ENCODE results near the gene MDFIC. TPM values are rescaled to one million over a fixed set of nuclear protein-coding genes. Genes with fewer than 3 reads are reported as not detected.
"Not testable (repeated sequence)": the region's sequence is repeated elsewhere in the genome, so short reads cannot be mapped to it uniquely, and the experiment has no call there.

Gene MDFIC
- polyA plus RNA-seq (2012; ENCODE audit: insufficient read depth, insufficient read length) = 9.1 TPM

- no peak within 1 kb of the TSS for H3K4me3 ChIP-seq (ENCODE audit: low read length)
- no peak for DNase-seq (ENCODE audit: low read depth, low spot score)
Observed at GRCh38 chr7:114922026-114922651, at the start of gene MDFIC. Gene MDFIC (plus strand): TSS chr7:114922094. CDS start chr7:114923034, 940 bp downstream.

- no peak for DNase-seq (ENCODE audit: low read depth, low spot score)
- no peak overlapping the region for H3K4me3 ChIP-seq (ENCODE audit: low read length)
Observed at GRCh38 chr7:114874170-114874569, 47.7 kb upstream of the MDFIC start.

GRCh38 chr7:114875186-114875585 lies 46.7 kb upstream of the MDFIC start:
- no peak for DNase-seq (ENCODE audit: low read depth, low spot score)

GRCh38 chr7:114879554-114879953 lies 42.3 kb upstream of the MDFIC start:
- no peak overlapping the region for H3K4me3 ChIP-seq (ENCODE audit: low read length)
- DNase-seq (ENCODE audit: low read depth, low spot score) = no peak

More at GRCh38 chr7:114875186-114875585, 46.7 kb upstream of the MDFIC start:
- no peak overlapping the region for H3K4me3 ChIP-seq (ENCODE audit: low read length)

GRCh38 chr7:114885836-114886235 lies 36.1 kb upstream of the MDFIC start:
- no peak overlapping the region for H3K4me3 ChIP-seq (ENCODE audit: low read length)
- no peak for DNase-seq (ENCODE audit: low read depth, low spot score)

GRCh38 chr7:114886241-114886640 lies 35.7 kb upstream of the MDFIC start:
- DNase-seq (ENCODE audit: low read depth, low spot score) = no peak
- H3K4me3 ChIP-seq (ENCODE audit: low read length) = no peak overlapping the region

- not testable (repeated sequence) for H3K4me3 ChIP-seq (ENCODE audit: low read length); DNase-seq (ENCODE audit: low read depth, low spot score)
Observed at GRCh38 chr7:114889116-114889515, 32.8 kb upstream of the MDFIC start.

- no peak for DNase-seq (ENCODE audit: low read depth, low spot score)
- H3K4me3 ChIP-seq (ENCODE audit: low read length) = no peak overlapping the region
Observed at GRCh38 chr7:114889646-114890285, 32.1 kb upstream of the MDFIC start.

- H3K4me3 ChIP-seq (ENCODE audit: low read length) = no peak overlapping the region
- no peak for DNase-seq (ENCODE audit: low read depth, low spot score)
Observed at GRCh38 chr7:114890561-114890960, 31.3 kb upstream of the MDFIC start.

- no peak overlapping the region for H3K4me3 ChIP-seq (ENCODE audit: low read length)
- DNase-seq (ENCODE audit: low read depth, low spot score) = no peak
Observed at GRCh38 chr7:114900127-114900526, 21.8 kb upstream of the MDFIC start.

GRCh38 chr7:114901771-114902170 lies 20.1 kb upstream of the MDFIC start:
- H3K4me3 ChIP-seq (ENCODE audit: low read length) = no peak overlapping the region
- DNase-seq (ENCODE audit: low read depth, low spot score) = no peak

GRCh38 chr7:114903131-114903530 lies 18.8 kb upstream of the MDFIC start:
- no peak for DNase-seq (ENCODE audit: low read depth, low spot score)
- no peak overlapping the region for H3K4me3 ChIP-seq (ENCODE audit: low read length)

- no peak for DNase-seq (ENCODE audit: low read depth, low spot score)
- H3K4me3 ChIP-seq (ENCODE audit: low read length) = no peak overlapping the region
Observed at GRCh38 chr7:114910787-114911186, 11.1 kb upstream of the MDFIC start.

GRCh38 chr7:114911411-114911810 lies 10.5 kb upstream of the MDFIC start:
- DNase-seq (ENCODE audit: low read depth, low spot score) = no peak
- no peak overlapping the region for H3K4me3 ChIP-seq (ENCODE audit: low read length)

- H3K4me3 ChIP-seq (ENCODE audit: low read length) = no peak overlapping the region
- no peak for DNase-seq (ENCODE audit: low read depth, low spot score)
Observed at GRCh38 chr7:114916261-114916892, 5.5 kb upstream of the MDFIC start.

GRCh38 chr7:114917211-114917839 lies 4.6 kb upstream of the MDFIC start:
- DNase-seq (ENCODE audit: low read depth, low spot score) = no peak
- no peak overlapping the region for H3K4me3 ChIP-seq (ENCODE audit: low read length)

GRCh38 chr7:114919587-114919986 lies 2.3 kb upstream of the MDFIC start:
- H3K4me3 ChIP-seq (ENCODE audit: low read length) = no peak overlapping the region
- no peak for DNase-seq (ENCODE audit: low read depth, low spot score)

GRCh38 chr7:114921631-114922025 lies 266 bp upstream of the MDFIC start:
- DNase-seq (ENCODE audit: low read depth, low spot score) = no peak
- no peak overlapping the region for H3K4me3 ChIP-seq (ENCODE audit: low read length)

- DNase-seq (ENCODE audit: low read depth, low spot score) = no peak
- H3K4me3 ChIP-seq (ENCODE audit: low read length) = no peak overlapping the region
Observed at GRCh38 chr7:114922652-114923402, 933 bp downstream of the MDFIC start.

- DNase-seq (ENCODE audit: low read depth, low spot score) = no peak
Observed at GRCh38 chr7:114923403-114923713, 1.5 kb downstream of the MDFIC start.

More at GRCh38 chr7:114923403-114923713, 1.5 kb downstream of the MDFIC start:
- no peak overlapping the region for H3K4me3 ChIP-seq (ENCODE audit: low read length)
